Measurements from ENCODE around the gene MPP4. TPM values are rescaled to one million over a fixed set of nuclear protein-coding genes. Genes with fewer than 3 reads are reported as not detected.

The MPP4 gene
- 0.43 and 0.79 TPM in 2 replicates for total RNA-seq

GRCh38 chr2:201698588-201699226, at the start of gene MPP4:
Gene MPP4, minus strand, starts transcription at chr2:201698644. Its CDS starts 4,690 bp downstream, at chr2:201693954.

GRCh38 chr2:201643216-201643890, 55.1 kb downstream of the MPP4 start, which contains the start of gene TMEM237:
Gene TMEM237, minus strand, starts transcription at chr2:201643503. Its CDS starts 103 bp downstream, at chr2:201643400.

Other genes starting within 250 kb of the MPP4 start
- gene TRAK2, start 247.2 kb downstream of the MPP4 start, total RNA-seq = 32.9 and 37.0 TPM in 2 replicates
- 28.6 and 44.8 TPM in 2 replicates for gene STRADB, start 246.9 kb downstream of the MPP4 start, total RNA-seq
- gene TMEM237, start 55.1 kb downstream of the MPP4 start, total RNA-seq = 10.9 and 21.8 TPM in 2 replicates
- 27.3 and 31.4 TPM in 2 replicates for gene ALS2, start 82.3 kb upstream of the MPP4 start, total RNA-seq
- gene CDK15, start 107.9 kb upstream of the MPP4 start, total RNA-seq = 5.8 and 15.2 TPM in 2 replicates